GM21528 (cell line): Measurements from ENCODE around the gene ENOX2.
"Not testable (repeated sequence)": the region's sequence is repeated elsewhere in the genome, so short reads cannot be mapped to it uniquely, and the experiment has no call there.

Source experiments
- ATAC-seq: cut with Tn5 transposase; IDR thresholded peaks from one replicate; pipeline ENCODE4 v1.9.1; 2021; ENCODE audit warnings: mild to moderate bottlenecking, moderate library complexity; ENCODE audit not compliant: unreplicated experiment, low FRiP score

Gene ENOX2

DNA sequence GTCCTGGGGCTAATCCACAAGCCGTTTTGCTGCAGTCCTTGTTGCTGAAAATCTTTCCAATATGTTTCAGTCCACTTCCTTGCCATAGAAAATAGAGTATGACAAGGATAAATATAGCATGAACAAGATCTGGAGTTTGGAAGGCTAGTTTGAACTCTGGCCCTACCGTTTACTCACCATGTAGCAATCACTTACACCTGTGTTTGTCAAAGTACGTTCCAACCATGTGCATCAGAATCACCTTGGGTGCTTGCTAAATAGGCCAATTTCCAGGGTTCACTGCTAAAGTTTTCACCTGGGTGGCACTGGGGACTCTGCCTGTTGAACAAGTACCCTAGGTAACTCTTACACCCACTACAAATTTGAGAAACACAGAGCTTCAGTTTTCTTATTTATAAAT, 188.9 kb downstream of the ENOX2 start:
- ATAC-seq, result no peak

DNA sequence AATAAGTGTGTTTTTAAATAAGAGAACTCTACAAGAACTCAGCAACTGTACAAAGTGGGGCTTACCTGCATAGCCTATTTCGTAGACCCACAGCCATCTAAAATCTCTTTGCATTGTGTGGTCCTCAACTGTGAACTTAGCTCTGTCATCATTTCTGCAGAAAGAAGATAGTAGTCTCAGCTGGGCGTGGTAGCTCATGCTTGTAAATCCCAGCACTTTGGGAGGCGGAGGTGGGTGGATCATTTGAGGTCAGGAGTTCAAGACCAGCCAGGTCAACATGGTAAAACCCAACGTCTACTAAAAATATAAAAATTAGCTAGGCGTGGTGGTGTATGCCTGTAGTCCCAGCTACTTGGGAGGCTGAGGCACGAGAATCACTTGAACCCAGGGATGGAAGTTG, 193.8 kb downstream of the ENOX2 start:
- ATAC-seq, result not testable (repeated sequence)

DNA sequence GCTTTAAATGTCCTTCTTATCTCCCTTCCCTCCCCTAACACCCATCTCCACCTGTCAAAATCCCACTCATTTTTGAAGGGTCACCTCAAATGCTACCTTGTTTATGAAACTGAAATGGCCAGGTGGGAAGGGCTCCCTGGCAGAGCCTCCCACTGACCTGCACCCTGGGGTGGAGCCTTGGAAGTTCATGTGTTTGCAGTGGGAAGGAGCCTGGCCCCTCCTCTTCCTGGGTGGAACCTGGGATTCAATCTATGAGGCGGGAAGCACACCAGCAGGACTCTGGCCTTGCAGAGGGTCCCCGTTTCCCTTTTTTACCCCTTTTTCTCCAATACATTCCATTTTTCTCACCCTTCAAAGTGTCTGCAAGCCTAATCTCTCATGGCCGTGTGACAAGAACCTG, 197.4 kb downstream of the ENOX2 start:
- no peak for ATAC-seq

DNA sequence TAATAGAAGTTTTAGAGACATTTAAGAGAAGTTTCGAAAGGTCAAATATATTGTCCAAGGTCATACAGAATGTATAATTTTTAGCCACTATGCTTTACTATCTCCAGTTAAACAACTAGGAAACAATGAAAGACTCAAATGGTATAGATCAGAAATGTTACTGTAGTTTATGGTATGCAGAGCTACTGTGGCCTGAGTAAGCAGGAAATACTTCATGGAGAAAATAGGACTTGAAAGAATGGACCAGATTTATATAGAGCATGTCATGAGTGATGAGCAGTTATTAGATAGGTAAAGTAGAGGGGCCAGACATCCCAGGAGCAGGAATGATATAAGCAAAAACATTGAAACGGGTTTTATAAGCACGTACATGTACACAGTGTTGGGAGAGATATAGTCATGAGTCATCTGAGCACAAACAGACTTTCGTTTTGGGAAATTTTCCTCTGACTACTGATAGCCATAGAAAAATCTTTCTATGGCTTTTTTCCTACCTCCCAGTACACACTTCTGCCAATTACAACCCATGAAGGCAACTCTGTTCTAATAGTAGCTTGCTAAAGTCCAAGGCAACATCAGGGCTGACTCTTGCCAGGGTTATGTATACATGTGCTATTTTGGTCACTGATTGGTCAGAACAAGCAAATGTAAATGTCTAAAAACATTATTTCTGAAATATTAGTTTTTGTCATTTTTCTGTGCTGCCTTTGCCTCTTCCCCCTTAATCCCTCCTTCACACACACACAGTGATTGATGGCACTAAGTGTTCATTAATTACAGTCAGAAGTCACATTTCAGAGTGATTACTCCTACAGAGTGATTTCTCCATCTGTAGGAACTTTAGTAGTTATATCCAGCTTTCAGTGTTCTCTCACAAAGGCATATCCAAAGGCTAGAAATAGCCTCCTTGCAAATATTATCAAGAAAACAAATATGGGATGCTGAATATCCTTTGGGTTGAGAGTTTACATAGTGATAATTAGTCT, 198.7 kb downstream of the ENOX2 start:
- no peak for ATAC-seq

DNA sequence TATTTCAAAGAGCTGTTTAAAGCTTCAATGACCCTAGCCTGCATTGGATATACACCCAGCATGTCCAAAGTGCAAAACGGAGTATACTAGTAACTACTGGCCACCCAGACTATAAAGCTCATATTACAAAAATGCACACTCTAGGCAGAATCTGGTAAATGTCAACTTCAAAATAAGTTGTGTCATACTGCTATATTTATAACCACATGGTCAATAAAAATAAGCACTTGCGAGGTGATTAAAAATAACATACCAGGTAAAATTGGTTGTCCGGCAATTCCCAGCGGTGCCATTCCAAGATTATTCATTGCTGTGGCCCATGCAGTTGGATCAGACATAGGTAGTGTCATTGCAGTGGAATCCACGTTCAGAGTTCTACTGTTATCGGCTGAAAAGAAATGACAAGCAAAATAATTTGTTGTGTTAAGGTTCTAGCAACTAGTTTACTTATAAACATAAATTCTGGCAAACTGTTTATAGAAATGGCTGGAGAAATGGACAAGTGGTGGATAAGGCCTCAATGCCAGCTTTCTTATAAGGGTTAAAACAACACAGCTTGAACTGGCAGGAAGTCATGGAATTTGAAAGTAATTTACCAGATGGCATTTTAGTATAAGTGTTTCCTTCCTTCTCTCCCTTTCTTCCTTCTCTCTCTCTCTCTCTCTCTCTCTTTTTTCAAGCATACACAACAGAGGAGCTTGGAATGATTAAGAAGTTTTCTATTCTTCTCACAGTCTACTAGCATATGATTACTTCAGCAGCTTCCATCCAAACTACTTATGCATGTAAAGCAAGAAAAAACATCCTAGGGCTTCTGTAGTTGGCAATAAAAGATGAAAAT, 199.9 kb downstream of the ENOX2 start:
- no peak for ATAC-seq

DNA sequence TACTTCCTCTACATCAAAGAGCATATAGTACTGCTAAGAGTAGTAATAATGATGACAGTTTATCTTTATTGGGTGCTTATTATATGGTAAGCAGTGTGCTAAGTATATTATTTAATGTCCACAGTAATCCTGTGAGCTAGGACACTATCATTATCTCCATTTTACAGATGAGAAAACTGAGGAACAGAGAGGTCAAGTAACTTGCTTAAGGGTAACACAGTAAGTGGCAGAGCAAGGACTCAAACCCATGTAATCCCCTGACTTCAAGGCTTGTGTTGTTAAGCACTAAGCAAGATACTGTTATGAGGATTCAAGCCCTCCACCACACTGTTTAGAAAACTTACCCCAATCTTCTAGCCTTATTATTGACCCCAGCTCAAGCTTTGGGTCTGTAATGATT, 202.4 kb downstream of the ENOX2 start:
- no peak for ATAC-seq

DNA sequence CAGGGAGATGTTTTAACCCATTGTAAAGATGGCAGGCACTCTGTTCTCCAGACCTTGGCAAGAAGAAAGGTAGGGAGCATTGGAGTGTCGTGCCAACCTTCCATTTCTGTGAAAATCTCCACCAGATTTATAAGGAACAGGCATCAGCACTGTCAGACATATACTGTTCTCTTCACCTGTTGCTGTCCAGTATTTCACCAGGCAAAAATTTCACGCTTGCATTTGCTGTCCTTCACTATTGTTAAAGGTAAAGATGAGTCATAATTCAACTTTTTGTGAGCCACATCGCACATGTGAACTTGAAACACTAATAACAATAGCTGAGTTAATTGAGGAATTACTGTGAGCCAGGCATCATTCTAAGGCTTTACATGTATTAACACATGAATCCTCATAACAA, 203.4 kb downstream of the ENOX2 start:
- ATAC-seq, result no peak

DNA sequence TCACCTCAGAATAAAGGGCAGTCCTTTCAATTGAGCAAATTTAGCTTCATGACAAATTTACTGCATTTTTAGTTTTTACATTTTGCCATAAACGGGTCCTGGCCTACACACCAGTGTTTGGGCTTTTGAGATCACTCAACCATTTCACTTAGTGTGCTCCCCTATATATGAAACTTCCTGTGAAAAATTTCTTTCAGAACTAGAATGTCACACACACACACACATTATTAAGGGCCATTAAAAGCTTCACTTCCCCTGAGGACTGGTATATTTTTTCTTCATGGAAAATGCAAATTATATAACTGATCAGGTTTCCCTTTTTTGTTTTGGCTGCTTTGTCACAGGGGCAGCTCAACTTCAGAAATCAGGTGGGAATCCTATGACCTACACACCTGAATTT, 206.5 kb downstream of the ENOX2 start:
- no peak for ATAC-seq

DNA sequence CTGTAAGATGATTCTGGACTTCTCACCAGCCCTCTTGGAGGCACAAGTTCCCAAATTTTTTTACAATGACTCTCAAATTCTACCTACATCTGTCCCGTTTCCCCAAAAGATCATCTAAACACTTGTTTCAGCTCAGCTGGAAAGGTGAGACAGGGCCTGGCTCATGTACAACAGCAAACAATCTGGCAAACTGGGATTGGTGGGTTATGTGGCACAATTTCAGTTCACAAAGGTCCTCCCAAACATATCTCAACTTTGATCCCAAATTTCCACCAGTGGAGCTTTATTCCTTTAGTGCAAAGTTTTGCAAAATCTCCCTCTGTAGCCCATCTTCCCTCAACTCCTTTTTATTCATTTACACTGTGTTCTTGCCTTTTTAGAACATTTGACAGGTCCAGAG, 207.1 kb downstream of the ENOX2 start:
- no peak for ATAC-seq

DNA sequence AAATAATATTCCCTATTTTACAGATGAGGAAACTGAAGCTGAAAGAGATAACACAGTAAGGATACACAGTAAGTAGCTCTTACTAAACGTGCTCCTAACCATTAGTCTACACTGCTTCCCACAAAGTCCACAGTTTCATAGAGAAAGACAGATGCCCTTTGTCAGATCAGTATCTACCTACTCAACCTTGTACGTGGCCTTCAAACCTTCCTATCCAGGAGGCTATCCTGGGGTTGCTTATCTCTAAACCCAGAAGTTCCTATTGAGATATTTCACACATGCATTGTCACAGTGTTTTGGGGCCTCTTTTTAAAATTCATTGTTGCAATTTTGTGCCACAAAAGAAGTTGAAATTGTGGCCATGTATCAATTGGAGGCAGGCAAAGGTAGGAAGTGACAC, 208.0 kb downstream of the ENOX2 start:
- ATAC-seq, result no peak

DNA sequence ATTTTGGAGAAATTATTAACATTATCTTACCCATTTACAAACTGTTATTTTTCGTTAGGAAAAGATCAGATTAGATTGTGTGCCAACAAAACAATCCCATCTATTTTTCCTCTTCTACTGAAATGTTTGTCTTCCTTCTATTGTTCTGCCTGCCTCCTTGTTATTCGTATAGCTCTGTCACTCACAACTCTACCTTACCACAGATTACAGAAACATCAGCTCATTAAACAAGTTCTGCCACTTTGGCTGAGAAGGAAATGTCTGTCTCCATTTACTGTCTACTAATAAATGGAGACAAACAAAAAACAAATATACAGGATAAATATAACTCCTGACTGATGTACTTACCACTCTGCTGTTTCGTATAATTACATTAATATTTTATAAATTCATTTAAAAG, 211.4 kb downstream of the ENOX2 start:
- ATAC-seq, result no peak

DNA sequence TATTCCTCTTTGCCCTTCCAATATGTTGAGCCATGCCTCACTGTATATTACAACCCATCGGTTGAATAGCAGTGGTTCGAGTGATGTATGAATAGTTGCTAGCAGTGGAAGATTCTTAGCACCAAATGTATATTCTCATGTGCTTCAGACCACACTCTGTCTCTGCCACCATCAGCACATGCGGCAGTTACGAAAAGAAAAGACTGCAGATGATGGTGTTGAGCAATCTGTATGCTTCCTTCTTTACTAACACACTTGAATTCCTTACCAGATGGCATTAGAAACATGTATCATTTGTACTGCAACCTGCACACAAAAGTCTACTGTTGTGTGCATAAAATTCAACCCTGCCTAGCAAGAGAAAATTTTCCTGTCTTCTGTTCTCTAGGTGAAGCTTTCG, 214.6 kb downstream of the ENOX2 start:
- no peak for ATAC-seq

DNA sequence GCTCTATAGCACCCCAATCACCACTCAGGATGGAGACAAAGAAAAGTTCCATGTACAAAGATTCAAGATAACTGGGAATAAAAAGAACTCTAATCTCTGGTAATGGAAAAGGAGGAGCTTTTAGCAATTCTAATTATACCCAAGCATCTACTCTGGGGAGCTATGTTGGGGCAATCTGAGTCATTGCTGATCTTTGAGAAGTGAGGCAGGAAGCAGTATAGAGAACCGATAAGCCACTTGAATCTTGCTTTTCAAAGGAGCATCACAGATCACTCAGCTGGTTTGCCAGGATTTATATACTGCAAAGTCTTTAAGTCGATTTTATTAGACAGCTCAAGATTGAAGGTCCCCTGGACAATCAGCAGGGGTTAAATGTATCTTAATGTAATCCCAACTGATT, 220.0 kb downstream of the ENOX2 start:
- no peak for ATAC-seq

DNA sequence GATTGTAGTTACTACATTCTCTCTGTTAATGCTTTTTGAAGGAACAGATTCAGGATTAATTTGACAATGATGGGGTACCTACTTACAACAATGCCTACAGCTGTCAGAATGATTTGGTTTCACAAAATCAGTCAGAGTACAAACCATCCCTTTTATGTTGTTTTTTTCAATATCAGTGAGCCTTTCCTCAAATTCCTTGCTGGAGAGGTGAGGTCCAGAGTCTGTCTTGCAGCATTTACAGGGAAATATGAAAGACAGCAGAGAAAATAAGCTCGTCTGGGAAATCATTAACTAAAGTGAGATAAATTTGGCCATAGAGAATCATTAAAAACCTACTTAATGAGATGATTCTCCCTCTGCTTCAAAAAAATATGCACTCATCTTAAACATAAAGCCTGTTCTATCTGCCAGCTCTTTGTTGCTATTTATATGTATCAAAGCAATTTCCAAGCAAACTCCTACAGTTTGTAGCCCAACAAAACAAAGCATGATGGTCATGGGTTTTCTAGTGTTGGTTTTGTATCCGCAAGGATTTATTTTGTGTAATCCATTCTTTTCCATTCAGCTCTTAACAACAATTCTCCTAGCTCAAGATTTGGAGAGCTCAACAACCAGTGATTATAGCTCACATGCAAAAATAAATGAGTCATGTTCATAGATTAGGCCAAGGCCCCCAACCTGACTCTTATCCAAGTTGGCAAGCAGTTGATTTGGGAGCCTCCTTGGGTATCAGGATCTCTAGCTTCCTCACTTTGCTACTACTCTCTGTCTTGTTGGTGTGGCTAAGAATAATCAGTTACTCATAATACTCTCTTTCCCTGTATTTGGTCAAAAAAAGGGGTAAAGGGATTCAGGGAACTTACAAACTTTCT, 222.6 kb downstream of the ENOX2 start:
- no peak for ATAC-seq

DNA sequence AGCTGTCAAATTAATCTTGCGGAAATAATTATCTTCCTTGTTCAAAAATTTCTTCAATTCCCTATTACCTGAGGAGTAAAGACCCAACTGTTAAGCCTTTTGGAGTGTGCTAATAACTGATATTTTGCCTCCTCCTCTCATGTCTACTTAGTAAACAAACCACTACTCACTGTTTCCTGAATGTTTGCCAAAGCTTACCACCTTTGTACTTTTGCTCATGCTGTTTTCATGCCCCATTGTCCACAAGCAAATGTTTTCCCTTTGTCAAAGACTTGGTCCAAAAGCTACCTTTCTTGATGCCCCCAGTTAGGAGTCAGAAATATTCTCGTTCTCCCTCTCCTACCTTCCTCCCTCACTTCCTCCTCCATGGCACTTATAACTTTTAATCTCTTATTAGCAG, 226.1 kb downstream of the ENOX2 start:
- no peak for ATAC-seq

DNA sequence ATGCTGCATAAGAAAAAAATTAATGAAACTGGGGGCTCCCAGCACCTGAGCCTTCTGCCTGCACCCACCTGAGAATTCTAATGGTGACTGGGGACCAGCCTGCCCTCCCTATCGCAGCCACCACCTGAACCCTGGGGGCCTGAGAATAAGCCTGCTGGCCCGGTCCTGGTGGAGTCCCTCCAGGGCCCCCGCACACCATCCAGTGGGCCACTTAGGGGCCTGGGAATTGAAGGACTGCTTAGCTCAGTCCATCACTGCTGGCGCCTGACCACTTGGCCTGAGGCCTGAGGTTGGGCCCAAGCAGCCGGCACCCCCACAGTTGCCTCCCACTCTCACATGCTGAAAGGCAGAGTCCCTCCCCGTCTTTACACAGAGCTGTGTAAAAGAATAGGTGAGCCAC, 230.8 kb downstream of the ENOX2 start:
- no peak for ATAC-seq

DNA sequence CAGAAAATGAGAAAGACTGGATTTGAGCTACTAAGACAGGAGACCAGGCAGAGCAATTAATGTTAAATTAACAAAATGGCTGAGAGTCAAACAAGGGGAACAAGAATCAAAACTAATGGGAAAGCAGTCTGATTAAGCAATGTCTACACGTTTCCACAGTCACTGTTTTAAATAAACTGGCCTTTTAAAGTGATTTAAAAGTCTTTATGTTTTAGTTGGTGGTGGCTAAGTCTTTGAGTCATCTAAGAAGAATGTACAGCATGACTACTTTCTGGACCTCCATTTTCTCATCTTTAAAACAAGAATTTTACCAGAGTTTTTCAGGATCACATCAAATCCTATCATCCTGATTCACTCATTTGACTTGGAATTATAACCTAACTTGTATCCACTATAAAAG, 233.8 kb downstream of the ENOX2 start:
- ATAC-seq, result no peak

DNA sequence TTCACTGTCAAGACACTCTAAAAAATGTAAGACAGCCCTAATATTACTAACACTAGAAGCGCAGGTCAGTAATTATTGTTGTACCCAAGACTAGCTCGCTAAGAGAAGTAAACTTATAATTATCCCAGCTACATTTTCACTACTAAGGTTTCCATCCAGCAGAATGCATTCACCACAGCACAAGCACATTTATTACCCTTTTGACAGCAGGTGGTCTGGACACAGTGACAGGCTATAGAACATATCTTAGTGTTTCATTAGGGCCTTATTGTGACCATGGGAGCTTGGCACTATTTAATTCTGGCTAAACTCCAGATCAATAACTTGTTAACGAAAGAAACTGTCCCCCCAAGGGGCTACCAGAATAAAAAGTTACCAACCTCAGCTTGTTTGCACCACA, 237.7 kb downstream of the ENOX2 start:
- ATAC-seq, result no peak

DNA sequence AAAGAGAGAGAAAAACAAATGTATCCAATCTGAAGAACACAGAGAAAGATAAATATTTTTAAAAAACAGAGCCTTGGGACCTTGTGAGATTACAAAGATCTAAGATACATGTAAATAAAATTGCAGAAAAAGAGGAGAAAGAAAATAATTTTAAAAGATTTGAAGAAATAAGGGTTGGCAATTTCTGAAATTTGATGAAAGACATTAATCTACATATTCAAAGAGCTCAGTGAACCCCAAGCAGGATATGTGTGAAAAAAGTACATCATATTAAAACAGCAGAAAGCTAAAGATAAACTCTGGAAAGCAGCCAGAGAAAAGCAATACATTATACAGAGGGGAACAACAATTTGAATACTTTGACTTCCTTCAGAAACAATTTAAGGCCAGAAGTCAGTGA, 244.7 kb downstream of the ENOX2 start:
- ATAC-seq, result no peak

DNA sequence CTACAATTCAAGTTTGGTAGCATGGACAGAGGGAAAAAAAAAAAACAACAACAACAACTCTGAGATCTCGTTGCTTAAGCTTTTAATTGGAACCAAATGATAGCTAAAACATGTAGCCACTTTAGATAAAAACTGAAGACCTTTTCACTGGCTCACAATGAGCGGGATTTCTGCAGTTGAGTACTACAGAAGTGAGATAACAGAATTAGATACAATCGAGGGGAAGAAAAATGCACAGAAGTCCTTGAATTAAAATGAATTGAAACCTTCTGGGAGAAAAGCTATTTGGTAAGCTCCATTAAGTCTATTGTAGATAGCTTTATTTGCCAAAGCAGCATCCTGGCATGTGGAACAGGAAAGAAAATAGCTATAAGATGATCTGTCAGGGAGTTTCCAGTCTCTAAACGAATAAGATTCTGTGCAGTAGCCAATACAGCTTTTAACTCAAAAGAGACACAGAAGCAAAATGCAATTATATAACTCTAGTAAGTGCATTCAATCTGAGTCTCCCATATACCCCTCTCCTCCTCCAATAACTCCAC, 248.5 kb downstream of the ENOX2 start:
- ATAC-seq, result no peak
